Measurements from ENCODE around the gene ZFPM1.

DNA sequence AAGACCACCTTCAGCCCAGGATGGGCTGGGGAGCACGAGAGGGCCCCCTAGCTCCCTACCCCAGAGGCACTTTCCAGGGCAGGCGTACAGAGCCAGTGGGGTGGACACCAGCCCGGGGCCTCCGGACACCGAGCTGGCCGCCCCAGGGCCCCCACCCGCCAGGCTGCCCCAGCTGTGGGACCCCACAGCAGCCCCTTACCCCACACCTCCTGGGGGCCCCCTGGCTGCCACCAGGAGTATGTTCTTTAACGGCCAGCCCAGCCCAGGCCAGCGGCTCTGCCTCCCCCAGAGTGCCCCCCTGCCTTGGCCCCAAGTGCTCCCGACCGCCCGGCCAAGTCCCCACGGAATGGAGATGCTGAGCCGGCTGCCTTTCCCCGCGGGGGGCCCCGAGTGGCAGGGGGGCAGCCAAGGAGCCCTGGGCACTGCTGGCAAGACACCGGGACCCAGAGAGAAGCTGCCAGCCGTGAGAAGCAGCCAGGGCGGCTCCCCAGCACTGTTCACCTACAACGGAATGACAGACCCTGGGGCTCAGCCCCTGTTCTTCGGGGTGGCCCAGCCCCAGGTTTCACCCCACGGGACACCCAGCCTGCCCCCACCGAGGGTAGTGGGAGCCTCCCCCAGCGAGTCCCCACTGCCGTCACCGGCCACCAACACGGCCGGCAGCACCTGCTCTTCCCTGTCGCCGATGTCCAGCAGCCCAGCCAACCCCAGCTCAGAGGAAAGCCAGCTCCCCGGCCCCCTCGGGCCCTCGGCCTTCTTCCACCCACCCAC lies 24.3 kb upstream of the ZFPM1 start:
- TF ChIP-seq, protein P1, sequence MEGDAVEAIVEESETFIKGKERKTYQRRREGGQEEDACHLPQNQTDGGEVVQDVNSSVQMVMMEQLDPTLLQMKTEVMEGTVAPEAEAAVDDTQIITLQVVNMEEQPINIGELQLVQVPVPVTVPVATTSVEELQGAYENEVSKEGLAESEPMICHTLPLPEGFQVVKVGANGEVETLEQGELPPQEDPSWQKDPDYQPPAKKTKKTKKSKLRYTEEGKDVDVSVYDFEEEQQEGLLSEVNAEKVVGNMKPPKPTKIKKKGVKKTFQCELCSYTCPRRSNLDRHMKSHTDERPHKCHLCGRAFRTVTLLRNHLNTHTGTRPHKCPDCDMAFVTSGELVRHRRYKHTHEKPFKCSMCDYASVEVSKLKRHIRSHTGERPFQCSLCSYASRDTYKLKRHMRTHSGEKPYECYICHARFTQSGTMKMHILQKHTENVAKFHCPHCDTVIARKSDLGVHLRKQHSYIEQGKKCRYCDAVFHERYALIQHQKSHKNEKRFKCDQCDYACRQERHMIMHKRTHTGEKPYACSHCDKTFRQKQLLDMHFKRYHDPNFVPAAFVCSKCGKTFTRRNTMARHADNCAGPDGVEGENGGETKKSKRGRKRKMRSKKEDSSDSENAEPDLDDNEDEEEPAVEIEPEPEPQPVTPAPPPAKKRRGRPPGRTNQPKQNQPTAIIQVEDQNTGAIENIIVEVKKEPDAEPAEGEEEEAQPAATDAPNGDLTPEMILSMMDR (IDR thresholded peaks at IDR 0.05): 0 out of 2 replicates have a peak, but pooled peaks have one; percentile 5
- TF ChIP-seq ZFX (IDR thresholded peaks at IDR 0.05; ENCODE audit: borderline replicate concordance): no peak

Data from 22Rv1 (cell line).